PC-3 (cell line): ENCODE results near the gene HM13. TPM values are rescaled to one million over a fixed set of nuclear protein-coding genes. Genes with fewer than 3 reads are reported as not detected.

Experiments used
- ATAC-seq: fragments of 200-7000 bp; cut with Tn5 transposase; 2 replicates; pipeline ENCODE4 v1.9.1; 2020; ENCODE audit warnings: mild to moderate bottlenecking, moderate library complexity
- BruUV-seq: library from RNA; stranded (reverse); fragments of 400-500 nt; replicated peaks from 2 replicates; lab custom pipeline; 2021; lab: Mats Ljungman, UMichigan
- CTCF ChIA-PET: fragments of 300-600 bp; sonication (Branson Sonifier 250); formaldehyde crosslinking; loops from one replicate; lab custom pipeline; 2022; ENCODE audit warnings: antibody characterized with exemption; lab: Charles Lee
- POLR2A ChIA-PET: fragments of 300-600 bp; sonication (Branson Sonifier 250); formaldehyde crosslinking; loops from one replicate; lab custom pipeline; 2022; ENCODE audit warnings: antibody characterized with exemption; ENCODE audit not compliant: unreplicated experiment; lab: Charles Lee
- DNase-seq: peaks from one replicate; pipeline ENCODE4 v3.0.0-alpha.2; 2015
- H2AFZ ChIP-seq: fragments of 300-600 bp; sonication (generic); 2 replicates; pipeline ENCODE4 v1.6.0; 2016; ENCODE audit warnings: antibody characterized with exemption, low read length
- H3F3A ChIP-seq: fragments of 300-600 bp; sonication (generic); one replicate; pipeline ENCODE4 v1.6.0; 2017; ENCODE audit warnings: antibody characterized with exemption, low read length, control low read depth, mild to moderate bottlenecking; ENCODE audit not compliant: unreplicated experiment
- H3K27ac ChIP-seq: fragments of 300-600 bp; sonication (generic); 2 replicates; pipeline ENCODE4 v1.5.1; 2016; ENCODE audit warnings: mild to moderate bottlenecking, low read length
- H3K27me3 ChIP-seq: fragments of 300-600 bp; sonication (generic); 2 replicates; pipeline ENCODE4 v1.6.1; 2016; ENCODE audit warnings: low read length, mixed read lengths
- H3K36me3 ChIP-seq: fragments of 300-600 bp; sonication (generic); 2 replicates; pipeline ENCODE4 v1.6.1; 2016; ENCODE audit warnings: low read depth, mixed run types, low read length, mixed read lengths
- H3K4me1 ChIP-seq: fragments of 300-600 bp; sonication (generic); 2 replicates; pipeline ENCODE4 v1.5.1; 2016; ENCODE audit warnings: low read length; ENCODE audit not compliant: insufficient read depth
- H3K4me2 ChIP-seq: fragments of 300-600 bp; sonication (generic); 2 replicates; pipeline ENCODE4 v1.6.0; 2016; ENCODE audit warnings: low read length
- H3K4me3 ChIP-seq: fragments of 300-600 bp; sonication (generic); 2 replicates; pipeline ENCODE4 v1.5.1; 2016; ENCODE audit warnings: mild to moderate bottlenecking, low read length, mixed read lengths
- H3K79me2 ChIP-seq: fragments of 300-600 bp; sonication (generic); 2 replicates; pipeline ENCODE4 v1.6.1; 2017; ENCODE audit warnings: low read length, mixed read lengths
- H3K9ac ChIP-seq: fragments of 300-600 bp; sonication (generic); 2 replicates; pipeline ENCODE4 v1.6.0; 2016; ENCODE audit warnings: mild to moderate bottlenecking, low read length
- H3K9me2 ChIP-seq: fragments of 300-600 bp; sonication (generic); replicated peaks from 2 replicates; pipeline ENCODE4 v1.6.1; 2016; ENCODE audit warnings: mixed run types, low read length, mixed read lengths
- H3K9me3 ChIP-seq: fragments of 300-600 bp; sonication (generic); 2 replicates; pipeline ENCODE4 v1.6.1; 2016; ENCODE audit warnings: low read length, mixed read lengths
- H4K20me1 ChIP-seq: fragments of 300-600 bp; sonication (generic); 2 replicates; pipeline ENCODE4 v1.6.1; 2016; ENCODE audit warnings: low read length, mixed read lengths
- CTCF ChIP-seq: fragments of 300-600 bp; sonication (generic); conservative IDR thresholded peaks from 2 replicates; pipeline ENCODE4 v1.5.1; 2017; ENCODE audit warnings: antibody characterized with exemption, low read depth, mild to moderate bottlenecking, low read length
- EZH2 ChIP-seq: fragments of 300-600 bp; sonication (generic); IDR thresholded peaks from one replicate; pipeline ENCODE4 v1.6.1; 2017; ENCODE audit warnings: antibody characterized with exemption, mild to moderate bottlenecking, low read length; ENCODE audit not compliant: unreplicated experiment
- EZH2phosphoT487 ChIP-seq: fragments of 300-600 bp; sonication (generic); IDR thresholded peaks from 2 replicates; pipeline ENCODE4 v1.6.1; 2018; ENCODE audit warnings: mild to moderate bottlenecking, antibody characterized with exemption, low read length, borderline replicate concordance
- intact Hi-C: fragments of 100-400 bp; cut with micrococcal nuclease; formaldehyde crosslinking; loops from 2 replicates; pipeline ENCODE4 v1.9.0; 2023
- total RNA-seq: library from RNA; depleted of rRNA; stranded (reverse); fragments of >200 nt; gene quantifications from 2 replicates; pipeline ENCODE4 v1.2.3, GENCODE V29; 2014

Gene HM13
- total RNA-seq, 1 experiment from 2014 or later, result 99.5 TPM

GRCh38 chr20:31536575-31536974, 22.3 kb downstream of the HM13 start:
- Histone ChIP-seq H3F3A (no peaks in the 10 kb centered on the region), H3K4me2 (no peak overlapping the region), H3K4me3 (no peak overlapping the region), H3K27me3 (no peaks in the 10 kb centered on the region), H3K9ac (no peak overlapping the region), H3K36me3 (peaks cover 52% of the 10 kb centered on the region), H3K4me1 (peaks cover 5% of the 10 kb centered on the region), H3K79me2 (0 out of 2 replicates have a peak, but pooled peaks cover 4% of the 10 kb centered on the region), H3K9me2 (no peaks in the 10 kb centered on the region), H2AFZ (no peak overlapping the region), H3K9me3 (no peaks in the 10 kb centered on the region), H4K20me1 (no peaks in the 10 kb centered on the region), H3K27ac (no peak overlapping the region)
- ATAC-seq (no peak), DNase-seq (no peak)
- intact Hi-C loops, result no loop called here
- POLR2A ChIA-PET, result no interaction called here
- no TSS peak for BruUV-seq
- CTCF ChIA-PET, result no interaction called here
- TF ChIP-seq EZH2phosphoT487 (no peak), EZH2 (no peak), CTCF (no peak)

GRCh38 chr20:31537116-31537871, 23.1 kb downstream of the HM13 start:
- ChIA-PET POLR2A (no interaction called here), CTCF (no interaction called here)
- H3K79me2 ChIP-seq, result no peaks in the 10 kb centered on the region
- ATAC-seq (no peak), DNase-seq (no peak)
- no peaks in the 10 kb centered on the region for H3K9me2 ChIP-seq
- H3K27me3 ChIP-seq, result no peaks in the 10 kb centered on the region
- no TSS peak for BruUV-seq
- no peaks in the 10 kb centered on the region; the same call in 1 of the 2 replicates for H4K20me1 ChIP-seq
- no peaks in the 10 kb centered on the region for H3K9me3 ChIP-seq
- H3F3A ChIP-seq, result peaks cover 1% of the 10 kb centered on the region
- no peak overlapping the region for H3K27ac ChIP-seq
- intact Hi-C loops, result no loop called here
- no peak overlapping the region for H3K4me2 ChIP-seq
- TF ChIP-seq CTCF, result no peak
- TF ChIP-seq EZH2, result no peak
- no peak for TF ChIP-seq EZH2phosphoT487
- no peak overlapping the region for H3K4me3 ChIP-seq
- no peak overlapping the region for H3K9ac ChIP-seq
- H3K36me3 ChIP-seq, result peaks cover 48% of the 10 kb centered on the region
- H2AFZ ChIP-seq, result no peak overlapping the region
- H3K4me1 ChIP-seq, result peaks cover 13% of the 10 kb centered on the region

GRCh38 chr20:31537890-31538289, 23.6 kb downstream of the HM13 start:
- BruUV-seq, result no TSS peak
- Histone ChIP-seq H3F3A (peaks cover 6% of the 10 kb centered on the region), H3K9ac (no peak overlapping the region), H4K20me1 (no peaks in the 10 kb centered on the region; the same call in 1 of the 2 replicates), H3K4me3 (no peak overlapping the region), H3K27ac (no peak overlapping the region), H3K27me3 (no peaks in the 10 kb centered on the region), H2AFZ (no peak overlapping the region), H3K9me2 (no peaks in the 10 kb centered on the region), H3K9me3 (no peaks in the 10 kb centered on the region), H3K79me2 (no peaks in the 10 kb centered on the region), H3K4me1 (peaks cover 19% of the 10 kb centered on the region), H3K36me3 (peaks cover 46% of the 10 kb centered on the region), H3K4me2 (no peak overlapping the region)
- DNase-seq (no peak), ATAC-seq (no peak)
- intact Hi-C loops, result no loop called here
- ChIA-PET CTCF (no interaction called here), POLR2A (no interaction called here)
- no peak for TF ChIP-seq EZH2
- no peak for TF ChIP-seq EZH2phosphoT487
- TF ChIP-seq CTCF, result no peak
